ENCODE results near the gene DHRS12. TPM values are rescaled to one million over a fixed set of nuclear protein-coding genes. Genes with fewer than 3 reads are reported as not detected.

Gene DHRS12
- total RNA-seq, 1 experiment from 2014 or later = 2.6 TPM

DNA sequence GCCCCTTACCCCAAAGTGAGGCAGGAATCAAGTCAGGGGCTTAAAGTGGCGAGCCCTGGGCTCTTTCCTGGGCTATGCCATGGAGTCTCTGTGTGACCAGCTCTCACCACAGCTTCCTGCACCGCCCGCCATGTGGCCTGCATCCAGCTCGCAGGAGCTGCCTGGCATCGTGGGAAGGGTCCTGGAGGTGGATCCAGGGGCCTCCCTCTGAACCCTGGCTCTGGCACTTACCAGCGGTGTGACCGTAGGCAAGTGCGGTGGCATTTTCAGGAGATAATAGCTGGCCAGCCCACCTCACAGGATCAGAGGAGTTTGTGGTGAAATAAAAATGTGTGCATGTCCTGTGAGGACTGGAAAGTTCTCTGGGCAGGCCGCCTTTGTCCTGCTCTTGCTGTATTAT is 26.0 kb downstream of the DHRS12 start:
- Histone ChIP-seq H3K4me3 (ENCODE audit: low read length) (no peak overlapping the region), H3F3A (ENCODE audit: low read length, unreplicated experiment) (no peaks in the 10 kb centered on the region), H3K9me3 (ENCODE audit: low read length) (no peaks in the 10 kb centered on the region), H3K79me2 (ENCODE audit: low read length) (no peaks in the 10 kb centered on the region), H3K27me3 (ENCODE audit: low read length) (no peaks in the 10 kb centered on the region), H3K9ac (ENCODE audit: low read length) (no peak overlapping the region), H3K36me3 (ENCODE audit: low read depth, low read length) (no peaks in the 10 kb centered on the region), H3K27ac (ENCODE audit: low read length) (no peak overlapping the region), H3K4me1 (ENCODE audit: insufficient read depth, low read length) (no peaks in the 10 kb centered on the region), H2AFZ (ENCODE audit: low read length) (no peak overlapping the region), H4K20me1 (ENCODE audit: low read length) (no peaks in the 10 kb centered on the region), H3K4me2 (ENCODE audit: low read length) (no peak overlapping the region), H3K9me2 (replicated peaks; ENCODE audit: low read length) (no peaks in the 10 kb centered on the region)
- intact Hi-C loops (cut with micrococcal nuclease) = no loop called here
- TF ChIP-seq EZH2phosphoT487 (IDR thresholded peaks at IDR 0.05; ENCODE audit: borderline replicate concordance, low read length) = no peak
- no peak for TF ChIP-seq EZH2 (IDR thresholded peaks at IDR 0.05; ENCODE audit: low read length, unreplicated experiment)
- TF ChIP-seq, protein P1, sequence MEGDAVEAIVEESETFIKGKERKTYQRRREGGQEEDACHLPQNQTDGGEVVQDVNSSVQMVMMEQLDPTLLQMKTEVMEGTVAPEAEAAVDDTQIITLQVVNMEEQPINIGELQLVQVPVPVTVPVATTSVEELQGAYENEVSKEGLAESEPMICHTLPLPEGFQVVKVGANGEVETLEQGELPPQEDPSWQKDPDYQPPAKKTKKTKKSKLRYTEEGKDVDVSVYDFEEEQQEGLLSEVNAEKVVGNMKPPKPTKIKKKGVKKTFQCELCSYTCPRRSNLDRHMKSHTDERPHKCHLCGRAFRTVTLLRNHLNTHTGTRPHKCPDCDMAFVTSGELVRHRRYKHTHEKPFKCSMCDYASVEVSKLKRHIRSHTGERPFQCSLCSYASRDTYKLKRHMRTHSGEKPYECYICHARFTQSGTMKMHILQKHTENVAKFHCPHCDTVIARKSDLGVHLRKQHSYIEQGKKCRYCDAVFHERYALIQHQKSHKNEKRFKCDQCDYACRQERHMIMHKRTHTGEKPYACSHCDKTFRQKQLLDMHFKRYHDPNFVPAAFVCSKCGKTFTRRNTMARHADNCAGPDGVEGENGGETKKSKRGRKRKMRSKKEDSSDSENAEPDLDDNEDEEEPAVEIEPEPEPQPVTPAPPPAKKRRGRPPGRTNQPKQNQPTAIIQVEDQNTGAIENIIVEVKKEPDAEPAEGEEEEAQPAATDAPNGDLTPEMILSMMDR (conservative IDR thresholded peaks at IDR 0.05; ENCODE audit: low read depth, low read length) = no peak
- ATAC-seq (no peak), DNase-seq (no peak)
- CTCF ChIA-PET = no interaction called here
- POLR2A ChIA-PET (ENCODE audit: unreplicated experiment) = no interaction called here
- no TSS peak for BruUV-seq (replicated peaks)

- ChIA-PET POLR2A (ENCODE audit: unreplicated experiment) (no interaction called here), CTCF (no interaction called here)
- Histone ChIP-seq H3K9ac (ENCODE audit: low read length) (no peak overlapping the region), H3K9me3 (ENCODE audit: low read length) (no peaks in the 10 kb centered on the region), H3K4me3 (ENCODE audit: low read length) (no peak overlapping the region), H3K4me1 (ENCODE audit: insufficient read depth, low read length) (no peaks in the 10 kb centered on the region), H3K36me3 (ENCODE audit: low read depth, low read length) (no peaks in the 10 kb centered on the region), H4K20me1 (ENCODE audit: low read length) (no peaks in the 10 kb centered on the region), H3K9me2 (replicated peaks; ENCODE audit: low read length) (no peaks in the 10 kb centered on the region), H3F3A (ENCODE audit: low read length, unreplicated experiment) (no peaks in the 10 kb centered on the region), H2AFZ (ENCODE audit: low read length) (no peak overlapping the region), H3K27me3 (ENCODE audit: low read length) (no peaks in the 10 kb centered on the region), H3K79me2 (ENCODE audit: low read length) (no peaks in the 10 kb centered on the region), H3K4me2 (ENCODE audit: low read length) (no peak overlapping the region), H3K27ac (ENCODE audit: low read length) (no peak overlapping the region)
- TF ChIP-seq EZH2 (IDR thresholded peaks at IDR 0.05; ENCODE audit: low read length, unreplicated experiment) (no peak), EZH2phosphoT487 (IDR thresholded peaks at IDR 0.05; ENCODE audit: borderline replicate concordance, low read length) (no peak)
- TF ChIP-seq, protein P1 (conservative IDR thresholded peaks at IDR 0.05; ENCODE audit: low read depth, low read length) = no peak
- intact Hi-C loops (cut with micrococcal nuclease) = no loop called here
- ATAC-seq = no peak
- BruUV-seq (replicated peaks) = no TSS peak
- DNase-seq = no peak
These were observed 27.8 kb downstream of the DHRS12 start for GRCh38 chr13:51776179-51776578.

GRCh38 chr13:51773515-51773914 is 30.4 kb downstream of the DHRS12 start:
- H3K79me2 ChIP-seq (ENCODE audit: low read length) = no peaks in the 10 kb centered on the region
- POLR2A ChIA-PET (ENCODE audit: unreplicated experiment) = no interaction called here
- intact Hi-C loops (cut with micrococcal nuclease) = no loop called here
- no peaks in the 10 kb centered on the region for H3K27me3 ChIP-seq (ENCODE audit: low read length)
- no peaks in the 10 kb centered on the region for H3K4me1 ChIP-seq (ENCODE audit: insufficient read depth, low read length)
- H3K9ac ChIP-seq (ENCODE audit: low read length) = no peak overlapping the region
- H3K4me3 ChIP-seq (ENCODE audit: low read length) = no peak overlapping the region
- TF ChIP-seq EZH2 (IDR thresholded peaks at IDR 0.05; ENCODE audit: low read length, unreplicated experiment) = no peak
- no peak for TF ChIP-seq EZH2phosphoT487 (IDR thresholded peaks at IDR 0.05; ENCODE audit: borderline replicate concordance, low read length)
- TF ChIP-seq, protein P1 (conservative IDR thresholded peaks at IDR 0.05; ENCODE audit: low read depth, low read length) = no peak
- no peaks in the 10 kb centered on the region for H3K9me3 ChIP-seq (ENCODE audit: low read length)
- no peak overlapping the region for H2AFZ ChIP-seq (ENCODE audit: low read length)
- H3K4me2 ChIP-seq (ENCODE audit: low read length) = no peak overlapping the region
- H3K9me2 ChIP-seq (replicated peaks; ENCODE audit: low read length) = no peaks in the 10 kb centered on the region
- CTCF ChIA-PET = no interaction called here
- H3K36me3 ChIP-seq (ENCODE audit: low read depth, low read length) = no peaks in the 10 kb centered on the region
- no peak for ATAC-seq
- no peaks in the 10 kb centered on the region for H3F3A ChIP-seq (ENCODE audit: low read length, unreplicated experiment)
- BruUV-seq (replicated peaks) = no TSS peak
- no peak overlapping the region for H3K27ac ChIP-seq (ENCODE audit: low read length)
- DNase-seq = no peak
- no peaks in the 10 kb centered on the region for H4K20me1 ChIP-seq (ENCODE audit: low read length)
